SK-N-SH (cell line): Measurements from ENCODE around the gene PCIF1.

Experiments used
- EZH2phosphoT487 ChIP-seq: fragments of 200-600 bp; sonication (generic); IDR thresholded peaks from 2 replicates; pipeline ENCODE4 v1.6.1; 2017; ENCODE audit warnings: low read depth, mixed run types, mild to moderate bottlenecking, antibody characterized with exemption, moderate library complexity, borderline replicate concordance
- GABPA ChIP-seq: IDR thresholded peaks from 2 replicates; pipeline ENCODE4 v1.4.0; 2012; ENCODE audit warnings: low read depth, mild to moderate bottlenecking
- POLR2AphosphoS5 ChIP-seq: IDR thresholded peaks from 2 replicates; pipeline ENCODE4 v1.6.1; 2012; ENCODE audit warnings: low read depth, low read length
- TAF1 ChIP-seq: IDR thresholded peaks from 2 replicates; pipeline ENCODE4 v1.6.1; 2012; ENCODE audit warnings: low read depth, mild to moderate bottlenecking, low read length, moderate library complexity, borderline replicate concordance

DNA sequence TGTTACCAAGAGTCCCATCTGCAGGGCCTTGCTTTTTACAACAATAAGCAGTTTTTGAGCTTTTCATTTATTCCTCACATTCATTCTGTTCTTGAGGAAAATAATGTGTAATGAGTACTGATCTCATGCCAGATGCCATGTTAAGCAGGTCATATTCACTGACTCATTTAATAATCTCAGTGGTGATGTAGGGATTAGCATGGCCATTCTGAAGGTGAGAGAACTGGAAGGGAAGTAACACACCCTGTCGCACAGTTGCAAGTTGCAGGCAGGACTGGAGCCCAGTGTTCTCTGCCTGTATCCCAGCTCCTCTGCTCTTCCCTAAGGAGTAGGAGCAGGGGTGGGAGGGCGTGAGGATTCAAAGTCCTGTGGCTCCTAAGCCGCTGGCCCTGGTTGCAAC is 5.6 kb downstream of the PCIF1 start:
- TF ChIP-seq EZH2phosphoT487, result no peak
- TF ChIP-seq GABPA, result no peak
- TF ChIP-seq TAF1, result no peak
- TF ChIP-seq POLR2AphosphoS5, result no peak
